ENCODE data around the gene FJX1. TPM values are rescaled to one million over a fixed set of nuclear protein-coding genes. Genes with fewer than 3 reads are reported as not detected.

FJX1 gene
- total and polyA plus RNA-seq, 5 donors from 2014 or later: not detected

GRCh38 chr11:35618497-35619115 lies 346 bp downstream of the FJX1 start:
- Mint-ChIP-seq H3K36me3 (no peaks in the 10 kb centered on the region), H3K4me3 (no peak overlapping the region), H3K9me3 (no peaks in the 10 kb centered on the region), H3K27me3 (peaks cover 59% of the 10 kb centered on the region), H3K4me1 (peaks cover 0 to 15% (median 2%) of the 10 kb centered on the region in 4 donors), H3K27ac (no peak overlapping the region)
- Histone ChIP-seq H3K4me3 (ENCODE audit: low read depth, low read length) (no peak overlapping the region), H3K27ac (ENCODE audit: insufficient read depth, low read length, poor library complexity, severe bottlenecking) (no peak overlapping the region), H3K36me3 (ENCODE audit: control insufficient read depth, insufficient read depth, low read length) (no peaks in the 10 kb centered on the region), H3K9me3 (ENCODE audit: control insufficient read depth in 2 of 2, low read length in 2 of 2) (no peaks in the 10 kb centered on the region), H3K27me3 (ENCODE audit: control insufficient read depth, insufficient read depth, low read length) (peaks cover 40% of the 10 kb centered on the region), H3K4me1 (ENCODE audit: control insufficient read depth, insufficient read depth, low read length, poor library complexity, severe bottlenecking) (peaks cover 13% of the 10 kb centered on the region)
- ATAC-seq (ENCODE audit: low read depth in 2 of 2) (no peak), DNase-seq (no peak)

- H3K4me1 ChIP-seq (ENCODE audit: control insufficient read depth, insufficient read depth, low read length, poor library complexity, severe bottlenecking): peaks cover 13% of the 10 kb centered on the region
- Mint-ChIP-seq H3K27ac (no peak overlapping the region), H3K9me3 (no peaks in the 10 kb centered on the region), H3K4me1 (peaks cover 0 to 15% (median 2%) of the 10 kb centered on the region in 4 donors), H3K4me3 (peak overlapping the region in 2 of 4 donors; percentile 58 to 76), H3K36me3 (no peaks in the 10 kb centered on the region), H3K27me3 (peaks cover 57% of the 10 kb centered on the region)
- no peak overlapping the region for H3K4me3 ChIP-seq (ENCODE audit: low read depth, low read length)
- no peak for ATAC-seq (ENCODE audit: low read depth in 2 of 2)
- H3K9me3 ChIP-seq (ENCODE audit: control insufficient read depth in 2 of 2, low read length in 2 of 2): no peaks in the 10 kb centered on the region
- H3K27me3 ChIP-seq (ENCODE audit: control insufficient read depth, insufficient read depth, low read length): peaks cover 45% of the 10 kb centered on the region
- peak in 2 of 3 donors; percentile 8 to 20 for DNase-seq
- H3K36me3 ChIP-seq (ENCODE audit: control insufficient read depth, insufficient read depth, low read length): no peaks in the 10 kb centered on the region
- no peak overlapping the region for H3K27ac ChIP-seq (ENCODE audit: insufficient read depth, low read length, poor library complexity, severe bottlenecking)
Measured at GRCh38 chr11:35619116-35619854, 1.0 kb downstream of the FJX1 start.

GRCh38 chr11:35619855-35620640 lies 1.8 kb downstream of the FJX1 start:
- Mint-ChIP-seq H3K4me1 (peaks cover 0 to 15% (median 2%) of the 10 kb centered on the region in 4 donors), H3K27me3 (peaks cover 62% of the 10 kb centered on the region), H3K9me3 (no peaks in the 10 kb centered on the region), H3K4me3 (peak overlapping the region in 2 of 4 donors; percentile 58 to 76), H3K36me3 (no peaks in the 10 kb centered on the region), H3K27ac (peak overlapping the region in 1 of 3 donors; percentile 48)
- ATAC-seq (ENCODE audit: low read depth in 2 of 2): no peak
- Histone ChIP-seq H3K36me3 (ENCODE audit: control insufficient read depth, insufficient read depth, low read length) (no peaks in the 10 kb centered on the region), H3K27ac (ENCODE audit: insufficient read depth, low read length, poor library complexity, severe bottlenecking) (no peak overlapping the region), H3K4me1 (ENCODE audit: control insufficient read depth, insufficient read depth, low read length, poor library complexity, severe bottlenecking) (peaks cover 13% of the 10 kb centered on the region), H3K27me3 (ENCODE audit: control insufficient read depth, insufficient read depth, low read length) (peaks cover 45% of the 10 kb centered on the region), H3K9me3 (ENCODE audit: control insufficient read depth in 2 of 2, low read length in 2 of 2) (no peaks in the 10 kb centered on the region), H3K4me3 (ENCODE audit: low read depth, low read length) (no peak overlapping the region)
- no peak for DNase-seq

- DNase-seq: no peak
- no peaks in the 10 kb centered on the region for H3K36me3 ChIP-seq (ENCODE audit: control insufficient read depth, insufficient read depth, low read length)
- no peaks in the 10 kb centered on the region for H3K9me3 ChIP-seq (ENCODE audit: control insufficient read depth in 2 of 2, low read length in 2 of 2)
- H3K4me3 Mint-ChIP-seq: no peak overlapping the region
- H3K4me1 Mint-ChIP-seq: peaks cover 0 to 15% (median 2%) of the 10 kb centered on the region in 4 donors
- H3K4me3 ChIP-seq (ENCODE audit: low read depth, low read length): no peak overlapping the region
- H3K4me1 ChIP-seq (ENCODE audit: control insufficient read depth, insufficient read depth, low read length, poor library complexity, severe bottlenecking): peaks cover 13% of the 10 kb centered on the region
- no peak overlapping the region for H3K27ac Mint-ChIP-seq
- no peak for ATAC-seq (ENCODE audit: low read depth in 2 of 2)
- no peaks in the 10 kb centered on the region for H3K36me3 Mint-ChIP-seq
- H3K27ac ChIP-seq (ENCODE audit: insufficient read depth, low read length, poor library complexity, severe bottlenecking): no peak overlapping the region
- H3K27me3 ChIP-seq (ENCODE audit: control insufficient read depth, insufficient read depth, low read length): peaks cover 45% of the 10 kb centered on the region
- peaks cover 65% of the 10 kb centered on the region for H3K27me3 Mint-ChIP-seq
- H3K9me3 Mint-ChIP-seq: no peaks in the 10 kb centered on the region
Measured at GRCh38 chr11:35620795-35621194, 2.5 kb downstream of the FJX1 start.

GRCh38 chr11:35621620-35622019 lies 3.4 kb downstream of the FJX1 start:
- Histone ChIP-seq H3K9me3 (ENCODE audit: control insufficient read depth in 2 of 2, low read length in 2 of 2) (no peaks in the 10 kb centered on the region), H3K36me3 (ENCODE audit: control insufficient read depth, insufficient read depth, low read length) (no peaks in the 10 kb centered on the region), H3K4me1 (ENCODE audit: control insufficient read depth, insufficient read depth, low read length, poor library complexity, severe bottlenecking) (peaks cover 13% of the 10 kb centered on the region), H3K27me3 (ENCODE audit: control insufficient read depth, insufficient read depth, low read length) (peaks cover 43% of the 10 kb centered on the region), H3K27ac (ENCODE audit: insufficient read depth, low read length, poor library complexity, severe bottlenecking) (no peak overlapping the region), H3K4me3 (ENCODE audit: low read depth, low read length) (no peak overlapping the region)
- H3K4me1 Mint-ChIP-seq: peaks cover 0 to 15% (median 2%) of the 10 kb centered on the region in 4 donors
- H3K36me3 Mint-ChIP-seq: no peaks in the 10 kb centered on the region
- no peak overlapping the region for H3K4me3 Mint-ChIP-seq
- H3K9me3 Mint-ChIP-seq: no peaks in the 10 kb centered on the region
- no peak overlapping the region for H3K27ac Mint-ChIP-seq
- DNase-seq: no peak
- ATAC-seq (ENCODE audit: low read depth in 2 of 2): no peak
- H3K27me3 Mint-ChIP-seq: peaks cover 60% of the 10 kb centered on the region

GRCh38 chr11:35622070-35622469 lies 3.8 kb downstream of the FJX1 start:
- Mint-ChIP-seq H3K27ac (no peak overlapping the region), H3K4me1 (peaks cover 0 to 15% (median 2%) of the 10 kb centered on the region in 4 donors), H3K9me3 (no peaks in the 10 kb centered on the region)

GRCh38 chr11:35623621-35624168 lies 5.4 kb downstream of the FJX1 start:
- H3K4me1 ChIP-seq (ENCODE audit: control insufficient read depth, insufficient read depth, low read length, poor library complexity, severe bottlenecking): peaks cover 13% of the 10 kb centered on the region
- H3K9me3 ChIP-seq (ENCODE audit: control insufficient read depth in 2 of 2, low read length in 2 of 2): no peaks in the 10 kb centered on the region
- H3K27me3 Mint-ChIP-seq: peaks cover 47% of the 10 kb centered on the region
- H3K27ac ChIP-seq (ENCODE audit: insufficient read depth, low read length, poor library complexity, severe bottlenecking): no peak overlapping the region
- no peaks in the 10 kb centered on the region for H3K9me3 Mint-ChIP-seq
- no peaks in the 10 kb centered on the region for H3K36me3 ChIP-seq (ENCODE audit: control insufficient read depth, insufficient read depth, low read length)
- no peak for DNase-seq
- H3K4me1 Mint-ChIP-seq: peaks cover 0 to 7% (median 0%) of the 10 kb centered on the region in 4 donors
- H3K27me3 ChIP-seq (ENCODE audit: control insufficient read depth, insufficient read depth, low read length): peaks cover 36% of the 10 kb centered on the region
- ATAC-seq (ENCODE audit: low read depth in 2 of 2): no peak
- no peak overlapping the region for H3K27ac Mint-ChIP-seq
- no peaks in the 10 kb centered on the region for H3K36me3 Mint-ChIP-seq
- no peak overlapping the region for H3K4me3 ChIP-seq (ENCODE audit: low read depth, low read length)
- no peak overlapping the region for H3K4me3 Mint-ChIP-seq

More at GRCh38 chr11:35622070-35622469, 3.8 kb downstream of the FJX1 start:
- no peaks in the 10 kb centered on the region for H3K36me3 Mint-ChIP-seq
- no peak for ATAC-seq (ENCODE audit: low read depth in 2 of 2)
- Histone ChIP-seq H3K27me3 (ENCODE audit: control insufficient read depth, insufficient read depth, low read length) (peaks cover 40% of the 10 kb centered on the region), H3K4me3 (ENCODE audit: low read depth, low read length) (no peak overlapping the region), H3K36me3 (ENCODE audit: control insufficient read depth, insufficient read depth, low read length) (no peaks in the 10 kb centered on the region), H3K9me3 (ENCODE audit: control insufficient read depth in 2 of 2, low read length in 2 of 2) (no peaks in the 10 kb centered on the region), H3K4me1 (ENCODE audit: control insufficient read depth, insufficient read depth, low read length, poor library complexity, severe bottlenecking) (peaks cover 13% of the 10 kb centered on the region), H3K27ac (ENCODE audit: insufficient read depth, low read length, poor library complexity, severe bottlenecking) (no peak overlapping the region)
- no peak for DNase-seq
- H3K4me3 Mint-ChIP-seq: no peak overlapping the region
- H3K27me3 Mint-ChIP-seq: peaks cover 55% of the 10 kb centered on the region
